Breast epithelium (tissue), 4 donors: Measurements from ENCODE around the gene ABLIM2. TPM values are rescaled to one million over a fixed set of nuclear protein-coding genes. Genes with fewer than 3 reads are reported as not detected.
A peak's percentile ranks its signal among the peaks of the same experiment; 100 is the strongest.

Experiments
- DNase-seq, 2 donors: peaks; one replicate each; pipeline ENCODE4 v3.0.0-alpha.2; 2019; ENCODE audit warnings: low spot score in 2 of 2
- H3K27ac ChIP-seq, 2 donors: fragments of 200-600 bp; sonication (generic) in 1 of 2; one replicate each; pipeline ENCODE4 v1.5.1; 2016 to 2019; ENCODE audit warnings: mild to moderate bottlenecking in 1 of 2
- H3K27me3 ChIP-seq, 2 donors: fragments of 200-600 bp; sonication (generic) in 1 of 2; one replicate each; pipeline versions ENCODE4 v1.5.1 to v1.6.0; 2017 to 2019; ENCODE audit warnings: control low read depth in 1 of 2, mild to moderate bottlenecking in 1 of 2
- H3K36me3 ChIP-seq: fragments of 200-600 bp; one replicate; pipeline ENCODE4 v1.5.1; 2019
- H3K4me1 ChIP-seq, 2 donors: fragments of 200-600 bp; sonication (generic); one replicate each; pipeline ENCODE4 v1.5.1; 2016 to 2019; ENCODE audit warnings: control low read depth in 1 of 2
- H3K4me3 ChIP-seq, 3 donors: fragments of 200-600 bp; sonication (generic); 1 replicate in 2 of 3; 2 replicates in 1 of 3; pipeline ENCODE4 v1.5.1; 2016 to 2019; ENCODE audit warnings: mild to moderate bottlenecking in 3 of 3, moderate library complexity in 2 of 3
- H3K9me3 ChIP-seq, 2 donors: fragments of 200-600 bp; sonication (generic) in 1 of 2; one replicate each; pipeline ENCODE4 v1.5.1; 2016 to 2019; ENCODE audit warnings: control low read depth in 1 of 2
- CTCF ChIP-seq, 3 donors: fragments of 450-650 bp; IDR thresholded peaks; one replicate each; pipeline ENCODE4 v1.5.1; 2016 to 2017; ENCODE audit warnings: antibody characterized with exemption in 3 of 3, mild to moderate bottlenecking in 3 of 3, moderate library complexity in 3 of 3
- POLR2A ChIP-seq: fragments of 450-650 bp; IDR thresholded peaks from one replicate; pipeline ENCODE4 v1.6.1; 2016; ENCODE audit warnings: antibody characterized with exemption, mild to moderate bottlenecking, moderate library complexity
- POLR2AphosphoS5 ChIP-seq, 3 donors: sonication (generic); formaldehyde crosslinking; IDR thresholded peaks; one replicate each; pipeline ENCODE4 v1.6.1; 2017; ENCODE audit warnings: antibody characterized with exemption in 3 of 3
- intact Hi-C: fragments of 100-400 bp; cut with DNase I; formaldehyde crosslinking; loops from one replicate; pipeline ENCODE4 v1.15.1; 2023; ENCODE audit warnings: low total_unique reads
- total RNA-seq, 3 donors: library from RNA; depleted of rRNA; stranded (reverse); fragments of >200 nt; gene quantifications; one replicate each; pipeline ENCODE4 v1.1.0, GENCODE V29; 2016

The ABLIM2 gene
- total RNA-seq, 3 donors from 2014 or later = 4.8 to 11.5 (median 8.2) TPM

GRCh38 chr4:7967501-7968261 lies 190.9 kb downstream of the ABLIM2 start:
- H3K4me3 ChIP-seq = no peak overlapping the region
- peaks cover 15 to 27% of the 10 kb centered on the region in 2 donors for H3K4me1 ChIP-seq
- H3K36me3 ChIP-seq = no peaks in the 10 kb centered on the region
- intact Hi-C loops = no loop called here
- no peaks in the 10 kb centered on the region for H3K27me3 ChIP-seq
- no peaks in the 10 kb centered on the region for H3K9me3 ChIP-seq
- DNase-seq = no peak
- TF ChIP-seq CTCF (IDR thresholded peaks at IDR 0.05) (no peak), POLR2AphosphoS5 (IDR thresholded peaks at IDR 0.05) (no peak)
- peak overlapping the region; percentile 55 to 66 for H3K27ac ChIP-seq

- TF ChIP-seq POLR2AphosphoS5 (IDR thresholded peaks at IDR 0.05) (no peak), CTCF (IDR thresholded peaks at IDR 0.05) (no peak), POLR2A (no peak)
- no peaks in the 10 kb centered on the region for H3K9me3 ChIP-seq
- H3K27me3 ChIP-seq = no peaks in the 10 kb centered on the region
- no peak overlapping the region for H3K4me3 ChIP-seq
- H3K4me1 ChIP-seq = peaks cover 11 to 21% of the 10 kb centered on the region in 2 donors
- intact Hi-C loops = no loop called here
- H3K27ac ChIP-seq = peak overlapping the region in 1 of 2 donors; percentile 66
- DNase-seq = no peak
- no peaks in the 10 kb centered on the region for H3K36me3 ChIP-seq
These were observed 191.6 kb downstream of the ABLIM2 start for GRCh38 chr4:7967063-7967440.

GRCh38 chr4:7966281-7967062 lies 192.1 kb downstream of the ABLIM2 start:
- no peak for DNase-seq
- intact Hi-C loops = no loop called here
- TF ChIP-seq CTCF (IDR thresholded peaks at IDR 0.05) = no peak
- no peak for TF ChIP-seq POLR2AphosphoS5 (IDR thresholded peaks at IDR 0.05)
- Histone ChIP-seq H3K9me3 (no peaks in the 10 kb centered on the region), H3K4me1 (peaks cover 7 to 16% of the 10 kb centered on the region in 2 donors), H3K36me3 (no peaks in the 10 kb centered on the region), H3K4me3 (no peak overlapping the region), H3K27ac (peak overlapping the region; percentile 66 to 68), H3K27me3 (no peaks in the 10 kb centered on the region)

- intact Hi-C loops = no loop called here
- H3K9me3 ChIP-seq = no peaks in the 10 kb centered on the region
- H3K4me3 ChIP-seq = no peak overlapping the region
- peaks cover 5 to 11% of the 10 kb centered on the region in 2 donors for H3K4me1 ChIP-seq
- peak in 1 of 3 donors; percentile 68 for TF ChIP-seq POLR2AphosphoS5 (IDR thresholded peaks at IDR 0.05)
- TF ChIP-seq POLR2A = no peak
- H3K27me3 ChIP-seq = no peaks in the 10 kb centered on the region
- DNase-seq = no peak
- peak overlapping the region; percentile 66 to 75 for H3K27ac ChIP-seq
- no peaks in the 10 kb centered on the region for H3K36me3 ChIP-seq
These were observed 193.5 kb downstream of the ABLIM2 start for GRCh38 chr4:7964890-7965662.

DNA sequence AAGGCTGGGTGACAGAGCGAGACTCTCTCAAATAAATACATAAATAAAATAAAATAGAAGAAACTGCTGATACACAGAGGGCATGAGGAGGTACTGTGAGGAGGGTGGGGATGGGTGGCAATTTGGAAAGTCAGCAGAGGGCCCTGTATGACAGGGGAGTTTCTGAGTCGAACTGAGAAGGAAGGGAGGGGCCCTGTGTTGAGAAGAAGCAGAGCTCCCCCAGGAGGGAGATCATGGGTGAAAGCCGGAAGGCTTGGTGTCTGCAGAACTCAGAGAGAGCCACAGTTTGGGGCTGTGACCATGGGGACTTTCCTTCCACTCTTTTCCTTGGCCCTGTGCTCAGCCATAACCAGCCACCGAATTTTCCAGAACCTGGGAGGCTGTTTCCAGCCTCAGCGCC lies 194.2 kb downstream of the ABLIM2 start:
- Histone ChIP-seq H3K27ac (peak overlapping the region; percentile 66 to 75), H3K27me3 (no peaks in the 10 kb centered on the region), H3K4me3 (no peak overlapping the region), H3K36me3 (no peaks in the 10 kb centered on the region), H3K4me1 (peaks cover 0 to 7% of the 10 kb centered on the region in 2 donors), H3K9me3 (no peaks in the 10 kb centered on the region)
- DNase-seq = no peak
- TF ChIP-seq POLR2A = no peak
- intact Hi-C loops = no loop called here
